ENCODE results near the gene PLCG1.
"Not testable (repeated sequence)": the region's sequence is repeated elsewhere in the genome, so short reads cannot be mapped to it uniquely, and the experiment has no call there.

Gene PLCG1

DNA sequence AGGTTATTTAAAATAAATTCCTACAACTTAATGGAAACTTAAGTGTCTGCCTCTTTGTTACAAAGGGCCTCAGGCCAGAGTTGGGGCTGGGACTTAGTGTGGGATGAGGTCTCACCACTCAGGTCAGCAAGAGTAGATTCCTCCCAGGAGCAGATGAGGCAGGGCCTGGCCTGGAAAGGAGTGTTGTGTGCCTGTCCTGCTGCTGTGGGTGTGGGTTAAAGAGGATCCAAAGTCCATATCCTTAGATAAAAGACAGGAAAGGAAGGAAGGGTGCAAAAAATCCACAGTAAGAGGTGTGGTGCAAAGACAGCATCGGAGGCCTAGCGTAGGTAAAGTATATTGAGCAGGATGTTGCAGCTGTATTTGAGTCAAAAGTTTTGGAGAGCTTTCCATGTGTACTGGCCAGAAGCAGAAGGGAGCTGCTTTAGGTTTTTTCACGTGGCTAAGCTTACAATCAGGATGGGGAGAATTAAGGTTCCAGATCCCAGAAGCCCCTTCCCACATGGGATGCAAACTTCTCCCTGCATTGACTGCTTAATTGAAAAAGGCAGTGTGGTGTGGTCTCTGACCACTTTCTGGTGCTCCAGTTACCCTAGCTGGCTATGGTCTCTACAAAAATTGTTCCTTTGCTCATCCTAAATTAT, 12.8 kb upstream of the PLCG1 start:
- DNase-seq (ENCODE audit: low read depth, low spot score), result no peak

DNA sequence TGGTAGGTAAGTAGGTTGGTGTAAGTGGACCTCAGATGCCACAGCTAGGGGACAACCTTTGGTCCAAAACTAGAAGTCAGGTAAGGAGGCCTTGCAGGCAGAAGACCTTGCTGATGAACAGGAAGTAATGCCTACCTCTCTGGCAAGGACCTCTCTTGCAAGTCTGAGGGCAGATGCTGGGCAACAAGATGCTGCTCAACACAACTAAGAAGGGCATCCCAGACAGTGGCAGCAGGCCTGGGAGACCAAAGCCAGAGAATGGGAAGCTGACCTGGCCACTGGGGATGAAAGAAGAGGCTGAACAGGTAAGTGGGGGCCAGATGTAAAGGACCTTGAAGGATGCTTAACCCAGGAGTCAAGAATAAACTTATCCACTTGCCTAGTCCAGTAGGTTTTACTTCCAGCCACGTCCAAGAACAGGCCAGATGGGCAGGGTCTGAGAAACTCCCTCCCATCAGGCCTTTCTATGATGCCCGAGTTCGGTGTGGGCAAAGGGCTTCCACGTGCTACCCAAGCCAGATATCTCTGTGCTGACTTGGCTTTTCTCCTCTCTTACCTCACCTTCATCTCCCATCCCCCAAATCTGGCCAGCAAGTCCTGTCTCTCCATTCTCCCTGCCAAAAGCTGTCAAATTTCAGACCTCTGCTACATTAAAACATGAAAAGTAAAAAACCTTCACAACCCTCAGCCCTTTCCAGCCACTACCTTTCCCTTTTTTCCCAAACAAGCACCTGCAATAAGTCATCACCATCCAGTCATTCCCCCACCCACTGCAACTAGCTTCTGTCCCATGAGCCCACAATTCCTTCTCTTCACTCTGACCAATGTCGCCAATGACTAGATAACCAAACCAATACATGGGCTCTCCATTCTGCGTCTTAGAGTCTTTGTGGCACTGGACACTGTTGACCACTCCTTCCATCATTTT, 11.5 kb upstream of the PLCG1 start:
- DNase-seq (ENCODE audit: low read depth, low spot score), result no peak

DNA sequence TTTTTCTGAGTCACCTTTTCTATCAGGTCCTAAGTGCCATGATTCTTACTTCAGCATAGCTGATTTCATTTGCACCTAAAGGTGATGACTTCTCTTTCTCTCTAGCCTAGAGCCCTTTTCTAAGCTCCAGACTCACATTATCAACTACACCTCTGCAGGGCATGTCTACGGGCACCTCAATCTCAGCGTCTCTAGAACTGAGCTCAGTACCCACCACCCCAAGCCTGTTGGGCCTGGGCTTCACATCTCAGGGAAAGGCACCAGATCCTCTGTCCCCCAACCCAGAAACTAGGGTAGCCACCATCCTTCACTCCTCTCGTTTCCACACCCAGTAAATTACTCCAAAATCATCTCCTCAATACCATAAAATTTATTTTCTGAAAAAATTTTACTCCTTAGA, 10.6 kb upstream of the PLCG1 start:
- no peak for DNase-seq (ENCODE audit: low read depth, low spot score)

DNA sequence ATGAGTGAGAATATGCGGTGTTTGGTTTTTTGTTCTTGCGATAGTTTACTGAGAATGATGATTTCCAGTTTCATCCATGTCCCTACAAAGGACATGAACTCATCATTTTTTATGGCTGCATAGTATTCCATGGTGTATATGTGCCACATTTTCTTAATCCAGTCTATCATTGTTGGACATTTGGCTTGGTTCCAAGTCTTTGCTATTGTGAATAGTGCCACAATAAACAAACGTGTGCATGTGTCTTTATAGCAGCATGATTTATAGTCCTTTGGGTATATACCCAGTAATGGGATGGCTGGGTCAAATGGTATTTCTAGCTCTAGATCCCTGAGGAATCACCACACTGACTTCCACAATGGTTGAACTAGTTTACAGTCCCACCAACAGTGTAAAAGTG, 9.0 kb upstream of the PLCG1 start:
- DNase-seq (ENCODE audit: low read depth, low spot score), result not testable (repeated sequence)

DNA sequence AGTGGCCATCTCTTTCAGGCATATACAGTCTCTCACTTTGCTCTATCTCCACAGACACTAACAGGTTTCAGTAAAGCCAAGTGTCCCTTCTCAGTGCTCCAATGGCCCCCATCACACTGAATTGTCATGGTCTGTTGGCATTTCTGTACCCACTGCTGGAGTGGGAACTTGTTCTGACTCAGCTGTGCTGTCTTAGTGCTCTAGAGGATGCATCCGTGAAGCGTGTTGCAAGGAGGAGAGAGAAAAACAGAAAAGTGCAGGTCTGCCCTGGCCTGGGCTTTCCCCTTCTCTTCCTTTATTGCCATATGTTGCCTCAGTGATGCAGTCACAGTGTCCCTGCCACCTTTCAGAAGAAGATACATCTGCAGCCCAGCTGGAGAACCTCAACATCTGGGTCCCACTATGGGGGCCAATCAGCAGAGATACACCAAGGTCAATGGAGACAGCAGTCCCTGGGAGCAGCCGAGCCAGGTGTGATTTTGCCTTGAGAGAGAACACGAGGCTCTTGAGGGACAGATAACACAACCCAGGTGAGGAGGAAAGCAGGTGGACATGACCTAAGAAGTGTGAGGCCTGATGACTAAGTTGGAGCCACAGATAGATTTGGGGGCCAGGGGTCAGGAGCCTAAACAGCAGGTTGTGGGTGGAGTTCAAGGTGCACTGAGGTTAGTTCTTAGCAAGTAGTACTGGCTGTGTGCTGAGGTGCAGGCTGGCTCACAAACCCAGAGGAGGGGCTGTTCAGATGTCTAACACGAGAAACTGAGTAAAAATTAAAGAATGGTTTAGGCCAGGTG, 5.6 kb upstream of the PLCG1 start:
- DNase-seq (ENCODE audit: low read depth, low spot score), result no peak

DNA sequence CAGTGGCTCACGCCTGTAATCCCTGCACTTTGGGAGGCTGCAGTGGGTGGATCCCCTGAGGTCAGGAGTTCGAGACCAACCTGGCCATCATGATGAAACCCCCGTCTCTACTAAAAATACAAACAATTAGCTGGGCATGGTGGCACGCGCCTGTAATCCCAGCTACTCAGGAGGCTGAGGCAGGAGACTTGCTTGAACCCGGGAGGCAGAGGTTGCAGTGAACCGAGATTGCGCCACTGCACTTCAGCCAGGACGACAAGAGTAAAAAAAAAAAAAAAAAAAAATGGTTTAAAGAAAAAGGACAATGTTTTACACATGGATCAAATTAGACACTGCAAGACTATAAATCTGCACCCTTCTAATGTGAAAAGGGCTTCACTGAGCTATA, 5.0 kb upstream of the PLCG1 start:
- not testable (repeated sequence) for DNase-seq (ENCODE audit: low read depth, low spot score)

DNA sequence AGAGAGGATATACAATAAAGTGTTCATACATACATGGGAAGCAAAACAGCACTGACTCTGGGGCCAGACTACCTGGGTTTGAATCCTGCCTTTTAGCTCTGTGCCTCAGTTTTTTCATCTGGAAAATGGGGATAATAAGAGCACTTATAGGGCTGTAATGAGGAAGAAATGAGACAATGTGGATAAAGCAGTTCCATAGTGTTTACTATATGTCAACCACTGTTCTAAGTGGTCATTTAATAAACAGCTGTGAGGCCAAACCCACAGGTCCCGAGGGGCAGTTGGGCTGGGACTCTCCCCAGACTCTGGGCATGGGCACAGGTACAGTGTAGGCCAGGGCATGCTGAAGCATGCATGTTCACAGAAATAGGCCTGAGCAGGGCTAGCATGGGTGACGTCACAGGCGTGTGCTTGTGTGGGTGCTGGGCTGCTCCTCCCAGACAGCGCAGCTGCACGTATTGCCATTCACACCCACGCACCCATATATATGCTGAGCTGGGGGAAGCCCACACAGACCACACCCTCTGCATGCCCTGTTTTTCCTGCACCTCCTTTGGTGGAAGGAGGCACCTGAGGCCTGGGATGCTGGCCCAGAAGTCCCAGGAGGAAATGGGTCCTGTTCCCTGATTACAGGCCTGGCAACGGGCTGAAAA, 3.5 kb upstream of the PLCG1 start:
- no peak for DNase-seq (ENCODE audit: low read depth, low spot score)

DNA sequence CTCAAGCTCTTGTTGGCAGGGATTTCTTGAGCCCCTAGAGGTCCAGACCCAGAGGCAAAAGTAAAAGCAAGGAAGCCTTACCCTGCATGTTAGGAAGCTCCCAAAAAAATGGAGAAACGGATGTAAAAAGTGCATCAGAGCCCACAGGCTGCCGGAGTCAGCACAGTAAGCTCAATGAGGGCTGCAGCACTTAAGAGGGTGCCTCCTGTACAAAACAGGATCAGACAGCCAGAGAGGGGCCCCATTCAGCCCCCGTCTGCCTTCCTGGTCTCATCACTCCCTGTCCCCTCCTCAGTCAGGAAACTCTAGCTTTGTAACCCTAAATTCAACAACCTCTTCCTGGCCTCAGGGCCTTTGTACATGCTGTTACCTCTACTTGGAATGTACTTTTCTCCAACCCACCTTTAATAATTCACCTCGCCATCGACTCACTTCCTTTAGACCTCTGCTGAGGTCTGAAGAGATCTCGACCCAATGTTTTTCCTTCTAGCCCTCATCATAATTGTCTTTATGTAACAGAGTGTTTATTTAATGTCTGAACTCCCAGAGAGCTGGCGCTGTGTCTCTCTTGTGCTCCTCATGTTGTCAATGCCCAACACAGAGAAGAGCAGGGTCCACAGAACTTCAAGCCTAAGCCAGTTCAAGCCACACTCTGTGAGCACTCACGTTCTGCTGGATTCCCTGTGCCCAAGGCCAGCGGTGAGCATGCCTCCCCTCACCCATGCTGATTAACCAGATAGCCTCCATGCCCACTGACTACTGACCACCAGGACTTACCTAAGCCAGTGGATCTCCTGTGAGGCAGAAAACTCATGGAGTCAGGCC, 2.8 kb upstream of the PLCG1 start:
- no peak for DNase-seq (ENCODE audit: low read depth, low spot score)

DNA sequence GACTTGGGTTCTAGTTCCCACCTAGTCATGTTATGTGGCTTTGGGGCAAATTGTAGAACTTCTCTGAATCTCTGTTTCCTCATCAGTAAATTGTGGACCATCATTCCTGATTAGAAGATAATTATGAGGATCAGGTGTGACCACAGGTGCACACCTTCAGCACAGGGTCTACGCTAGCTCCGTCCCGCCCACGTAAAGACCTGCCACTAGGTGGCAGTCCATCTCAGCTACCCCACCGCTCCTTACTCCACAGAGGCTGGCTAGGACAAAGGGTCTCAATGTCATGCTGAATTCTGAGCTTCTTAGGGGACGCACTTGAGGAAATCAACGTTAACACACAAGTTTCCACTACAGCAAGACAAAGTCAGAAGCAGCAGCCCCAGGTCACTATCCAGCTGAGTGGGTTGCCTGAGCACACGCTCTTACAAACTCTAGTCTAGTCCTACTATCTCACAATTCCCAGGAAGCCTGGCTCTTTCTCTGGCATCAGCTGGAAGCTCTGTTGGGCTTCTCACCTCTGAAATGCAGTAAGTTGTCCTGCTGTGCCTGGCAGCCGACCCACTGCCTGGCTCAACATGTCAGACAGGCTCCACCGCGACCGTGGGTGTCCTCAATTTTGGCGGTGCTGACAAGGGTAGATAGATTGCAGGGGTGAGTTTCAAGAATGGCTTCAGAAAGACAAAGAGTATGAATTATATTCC, 2.0 kb upstream of the PLCG1 start:
- peak; percentile 86 for DNase-seq (ENCODE audit: low read depth, low spot score)

DNA sequence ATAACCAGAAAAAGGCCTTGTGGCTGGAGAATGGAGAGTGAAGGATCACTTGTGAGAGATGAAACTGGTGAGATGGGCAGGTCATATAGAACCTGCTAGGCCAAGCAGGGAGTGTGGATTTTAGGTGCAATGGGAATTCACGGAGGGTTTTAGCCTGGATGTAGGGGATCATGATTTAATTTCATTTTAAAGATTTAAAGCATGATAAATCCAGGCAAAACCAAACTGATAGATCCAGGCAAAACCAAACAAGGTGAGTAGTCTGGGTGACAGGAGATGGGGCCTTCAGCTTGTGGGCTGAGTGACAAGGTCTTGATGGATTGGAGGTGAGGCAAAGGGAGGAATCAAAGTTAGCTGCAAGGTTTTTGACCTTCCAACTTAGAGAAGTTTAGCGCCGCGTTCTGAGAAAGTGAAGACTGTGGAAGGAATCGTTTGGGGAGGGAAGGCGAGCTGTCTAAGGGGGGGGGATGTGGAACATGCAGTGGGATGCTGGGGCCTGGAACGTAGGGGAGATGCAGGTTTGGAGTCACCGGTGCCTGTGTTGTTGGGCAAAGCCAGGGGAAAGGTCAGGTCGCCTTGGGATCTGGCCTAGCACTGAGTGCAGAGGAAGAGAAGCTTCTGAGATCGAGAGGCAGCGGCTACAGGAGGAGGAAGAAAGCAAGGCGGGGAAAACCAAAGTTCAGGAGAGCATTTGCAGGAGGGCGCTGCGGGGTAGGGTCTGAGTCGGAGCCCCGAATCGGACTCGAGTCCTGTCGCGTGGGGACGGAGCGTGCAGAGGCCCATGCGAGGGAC, 1.3 kb upstream of the PLCG1 start:
- no peak for DNase-seq (ENCODE audit: low read depth, low spot score)

DNA sequence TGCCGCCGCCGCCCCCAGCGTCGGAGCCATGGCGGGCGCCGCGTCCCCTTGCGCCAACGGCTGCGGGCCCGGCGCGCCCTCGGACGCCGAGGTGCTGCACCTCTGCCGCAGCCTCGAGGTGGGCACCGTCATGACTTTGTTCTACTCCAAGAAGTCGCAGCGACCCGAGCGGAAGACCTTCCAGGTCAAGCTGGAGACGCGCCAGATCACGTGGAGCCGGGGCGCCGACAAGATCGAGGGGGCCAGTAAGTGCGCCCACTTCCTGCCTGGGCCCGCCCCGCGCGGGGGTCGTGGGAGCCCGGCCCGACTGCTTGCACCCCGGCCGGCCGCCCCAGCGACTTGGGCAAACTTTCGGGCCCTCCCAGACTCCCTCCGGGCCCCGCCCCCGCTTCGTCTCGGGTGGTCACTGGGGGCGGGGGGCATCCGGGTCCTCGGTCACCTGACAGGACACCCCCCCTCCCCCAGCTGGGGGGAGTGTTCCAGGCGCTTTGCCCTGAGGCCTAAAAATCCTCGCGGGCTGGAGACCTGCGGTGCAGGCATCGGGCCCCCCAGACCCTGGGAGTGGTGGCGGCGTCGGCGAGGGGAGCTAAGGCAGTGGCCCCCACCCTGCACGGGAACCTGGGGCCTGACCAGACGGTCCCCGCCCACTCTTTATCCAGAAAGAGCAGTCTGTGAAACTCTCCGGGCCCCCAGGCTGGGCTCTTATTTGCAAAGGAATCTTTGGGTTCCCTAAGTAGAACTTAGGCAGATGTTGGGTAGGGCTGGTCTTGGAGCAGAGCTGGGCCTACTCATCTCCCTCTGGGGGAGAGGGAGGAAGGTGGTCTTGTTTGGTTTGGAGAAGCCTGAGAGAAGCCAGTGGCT, 501 bp downstream of the PLCG1 start:
- DNase-seq (ENCODE audit: low read depth, low spot score), result peak; percentile 90

DNA sequence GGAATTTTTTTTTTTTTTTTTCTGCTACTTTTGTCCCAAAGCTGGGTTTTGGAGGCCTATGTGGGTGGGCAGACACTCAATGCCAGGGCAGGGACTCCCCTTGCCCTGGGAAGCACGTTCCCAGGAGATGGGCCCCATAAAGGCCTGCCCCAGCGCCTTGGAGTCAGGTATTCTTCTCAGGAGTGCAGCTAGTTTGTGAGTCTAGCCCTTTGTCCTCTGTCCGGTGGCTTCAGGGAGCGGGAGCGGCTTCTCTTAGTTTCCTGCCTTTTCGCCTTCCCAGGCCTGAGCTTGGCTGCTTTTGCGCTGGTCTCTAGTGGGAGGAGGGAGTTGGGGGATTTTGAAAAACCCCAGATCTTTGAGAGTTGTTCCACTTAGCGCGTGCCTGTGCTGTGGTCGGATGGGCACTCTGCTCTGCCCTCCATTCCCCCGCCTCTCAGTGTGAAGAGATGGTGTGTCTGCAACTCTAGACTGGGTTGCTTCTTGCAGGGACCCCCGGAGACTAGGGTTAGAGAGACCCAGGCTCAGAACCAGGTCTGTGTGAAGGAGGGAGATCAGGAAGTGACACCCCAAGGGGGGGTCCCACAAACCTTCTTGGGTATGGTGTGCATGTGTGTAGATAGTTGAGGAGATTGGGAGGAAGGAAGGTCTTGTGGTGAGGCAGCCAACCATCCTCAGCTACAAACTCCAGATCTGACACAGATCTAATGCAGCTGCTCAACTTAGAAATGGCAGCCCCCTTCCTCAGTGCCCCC, 1.3 kb downstream of the PLCG1 start:
- peak; percentile 52 for DNase-seq (ENCODE audit: low read depth, low spot score)

DNA sequence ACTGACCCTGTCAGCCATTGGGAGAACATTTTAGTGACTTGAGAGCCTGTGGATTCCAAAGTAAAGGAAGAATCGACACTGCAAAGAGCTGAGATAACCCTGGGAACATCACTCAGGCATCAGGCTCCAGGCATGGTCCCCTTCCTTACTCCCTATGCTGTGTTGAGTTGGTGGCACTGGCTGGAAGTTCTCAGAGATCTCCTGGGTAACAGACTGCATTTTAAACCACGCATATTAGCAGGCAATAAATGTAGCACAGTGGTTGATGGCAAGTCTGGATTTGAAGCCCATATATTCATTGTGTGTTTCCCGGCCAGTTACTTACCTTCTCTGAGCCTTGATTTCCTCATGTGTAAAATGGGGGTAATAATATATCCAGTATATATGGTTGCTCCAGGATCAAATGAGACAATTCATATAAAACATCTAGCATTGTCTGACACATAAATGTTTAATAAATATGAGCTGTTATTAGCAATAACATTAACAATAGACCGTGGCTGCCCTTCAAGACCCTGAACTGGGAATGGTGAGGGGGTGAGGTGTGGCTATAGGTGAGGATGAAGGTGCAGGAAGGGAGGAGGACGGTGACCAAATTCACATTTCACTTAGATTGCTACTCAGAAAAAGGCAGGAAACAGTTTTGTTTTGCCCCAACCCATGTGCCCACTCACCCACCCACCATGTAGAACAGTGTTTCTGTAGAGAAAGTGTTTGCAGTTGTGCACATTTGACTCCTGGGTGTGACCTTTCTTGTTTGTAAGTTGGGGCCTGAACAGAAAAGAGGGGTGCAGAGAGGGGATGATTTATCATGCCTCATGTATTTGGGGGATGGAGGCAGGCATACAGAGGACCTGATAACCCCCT, 2.1 kb downstream of the PLCG1 start:
- no peak for DNase-seq (ENCODE audit: low read depth, low spot score)

DNA sequence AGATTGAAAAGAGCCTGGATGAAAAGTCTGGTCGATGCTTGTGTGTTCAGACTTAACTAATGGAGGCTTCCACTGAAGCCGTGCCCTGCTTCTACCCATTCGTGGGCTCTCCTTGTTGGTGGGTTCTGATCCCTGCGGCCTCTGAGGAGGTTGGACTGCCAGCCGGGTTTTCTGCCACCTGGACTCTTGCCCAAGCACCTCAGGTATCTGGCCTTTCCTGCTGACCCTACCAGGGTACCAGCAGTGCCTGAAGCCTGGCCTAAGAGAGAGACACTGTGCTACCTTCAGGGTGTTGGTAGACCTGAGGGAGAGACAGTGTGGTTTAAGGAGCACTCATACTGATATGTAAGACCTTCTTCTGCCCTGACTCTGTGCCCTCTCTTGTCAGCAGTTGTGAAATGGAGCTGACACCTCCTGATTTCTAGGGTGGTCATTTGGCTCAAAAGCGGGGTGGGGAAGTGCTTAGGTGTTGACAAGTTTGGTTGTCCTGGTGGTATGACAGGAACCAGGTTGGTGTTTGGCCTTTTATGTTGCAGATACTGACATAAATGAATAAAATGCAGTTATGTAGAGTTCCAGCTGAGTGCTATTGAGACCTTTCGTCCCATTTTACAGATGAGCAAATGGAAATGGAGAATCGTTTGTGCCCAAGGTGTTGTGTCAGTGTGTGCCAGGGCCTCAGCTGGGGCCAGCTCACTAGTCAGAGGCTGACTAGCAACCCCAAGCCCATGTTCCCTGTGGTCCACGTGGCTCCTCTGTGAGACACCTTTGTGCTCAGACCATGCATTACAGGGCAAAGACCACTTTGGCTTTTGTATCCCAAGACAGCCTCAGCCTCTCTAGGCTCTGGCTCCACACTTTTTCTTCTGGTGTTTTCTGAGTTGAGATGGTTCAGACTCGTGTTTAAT, 3.1 kb downstream of the PLCG1 start:
- DNase-seq (ENCODE audit: low read depth, low spot score), result no peak

DNA sequence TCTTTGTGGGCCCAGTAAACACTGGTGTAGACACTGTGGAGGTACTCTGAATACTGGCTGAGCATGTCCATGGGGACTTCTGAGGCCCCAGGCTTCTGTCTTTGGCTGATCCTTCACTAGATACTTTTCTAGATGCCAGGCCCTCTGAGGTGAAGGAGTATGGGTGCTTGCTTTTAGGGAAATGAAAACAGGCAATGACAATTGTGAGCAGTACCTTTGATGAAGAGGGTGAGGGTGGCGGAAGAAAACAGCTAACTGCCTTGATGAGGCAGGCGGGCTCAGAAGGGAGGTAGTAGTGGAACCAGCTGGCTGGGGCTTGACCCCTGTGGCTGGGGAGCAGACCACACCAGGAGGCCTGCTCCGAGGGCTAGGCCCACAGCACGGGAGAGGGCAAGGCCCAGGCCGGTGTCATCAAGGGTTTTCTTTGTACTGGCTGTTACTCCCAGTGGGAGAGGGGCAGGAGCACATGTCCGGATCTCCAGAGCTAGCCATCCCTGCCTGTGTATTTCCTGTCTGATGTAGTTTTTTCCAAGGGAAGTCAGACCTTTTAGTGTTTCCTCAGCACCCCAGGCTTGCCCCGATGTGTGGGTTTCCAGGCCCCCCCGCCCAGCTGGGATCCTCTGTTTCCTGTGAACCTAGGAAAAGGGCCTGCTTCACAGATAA, 3.9 kb downstream of the PLCG1 start:
- no peak for DNase-seq (ENCODE audit: low read depth, low spot score)
